ENCODE results near the gene LRMDA. TPM values are rescaled to one million over a fixed set of nuclear protein-coding genes. Genes with fewer than 3 reads are reported as not detected.

The LRMDA gene
- total RNA-seq, 1 donor from 2014 or later, result not detected

DNA sequence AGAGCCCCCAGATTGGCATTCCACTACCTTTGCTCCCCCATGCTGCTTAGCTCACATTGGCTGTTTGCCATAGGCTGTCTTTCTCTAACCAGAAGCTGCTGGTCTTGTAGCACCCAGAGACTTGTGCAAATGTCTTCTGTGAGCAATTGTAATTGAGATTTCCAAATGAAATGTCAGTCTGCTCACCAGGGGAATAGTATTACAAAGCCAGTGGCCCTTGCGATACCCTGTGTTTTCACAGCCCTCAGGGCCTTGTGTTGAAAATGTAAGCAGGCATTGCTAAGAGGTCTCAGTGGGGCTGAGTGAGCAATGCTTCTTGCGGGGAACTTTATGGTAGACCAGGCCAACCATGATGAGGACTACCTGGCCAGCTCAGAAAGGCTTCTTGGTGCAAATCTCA, 746.5 kb downstream of the LRMDA start:
- no peaks in the 10 kb centered on the region for H3K36me3 Mint-ChIP-seq (ENCODE audit: low read depth)
- ChIA-PET POLR2A (no interaction called here), CTCF (no interaction called here)
- no peak overlapping the region for H3K27ac Mint-ChIP-seq
- no peaks in the 10 kb centered on the region for H3K27me3 Mint-ChIP-seq
- H3K4me3 Mint-ChIP-seq, result no peak overlapping the region
- H3K9me3 Mint-ChIP-seq, result peaks cover 3% of the 10 kb centered on the region
- TF ChIP-seq, protein P1, sequence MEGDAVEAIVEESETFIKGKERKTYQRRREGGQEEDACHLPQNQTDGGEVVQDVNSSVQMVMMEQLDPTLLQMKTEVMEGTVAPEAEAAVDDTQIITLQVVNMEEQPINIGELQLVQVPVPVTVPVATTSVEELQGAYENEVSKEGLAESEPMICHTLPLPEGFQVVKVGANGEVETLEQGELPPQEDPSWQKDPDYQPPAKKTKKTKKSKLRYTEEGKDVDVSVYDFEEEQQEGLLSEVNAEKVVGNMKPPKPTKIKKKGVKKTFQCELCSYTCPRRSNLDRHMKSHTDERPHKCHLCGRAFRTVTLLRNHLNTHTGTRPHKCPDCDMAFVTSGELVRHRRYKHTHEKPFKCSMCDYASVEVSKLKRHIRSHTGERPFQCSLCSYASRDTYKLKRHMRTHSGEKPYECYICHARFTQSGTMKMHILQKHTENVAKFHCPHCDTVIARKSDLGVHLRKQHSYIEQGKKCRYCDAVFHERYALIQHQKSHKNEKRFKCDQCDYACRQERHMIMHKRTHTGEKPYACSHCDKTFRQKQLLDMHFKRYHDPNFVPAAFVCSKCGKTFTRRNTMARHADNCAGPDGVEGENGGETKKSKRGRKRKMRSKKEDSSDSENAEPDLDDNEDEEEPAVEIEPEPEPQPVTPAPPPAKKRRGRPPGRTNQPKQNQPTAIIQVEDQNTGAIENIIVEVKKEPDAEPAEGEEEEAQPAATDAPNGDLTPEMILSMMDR (IDR thresholded peaks at IDR 0.05), result no peak
- DNase-seq (no peak), ATAC-seq (ENCODE audit: low read depth) (no peak)
- no peaks in the 10 kb centered on the region for H3K4me1 Mint-ChIP-seq
- intact Hi-C loops (cut with micrococcal nuclease), result no loop called here

DNA sequence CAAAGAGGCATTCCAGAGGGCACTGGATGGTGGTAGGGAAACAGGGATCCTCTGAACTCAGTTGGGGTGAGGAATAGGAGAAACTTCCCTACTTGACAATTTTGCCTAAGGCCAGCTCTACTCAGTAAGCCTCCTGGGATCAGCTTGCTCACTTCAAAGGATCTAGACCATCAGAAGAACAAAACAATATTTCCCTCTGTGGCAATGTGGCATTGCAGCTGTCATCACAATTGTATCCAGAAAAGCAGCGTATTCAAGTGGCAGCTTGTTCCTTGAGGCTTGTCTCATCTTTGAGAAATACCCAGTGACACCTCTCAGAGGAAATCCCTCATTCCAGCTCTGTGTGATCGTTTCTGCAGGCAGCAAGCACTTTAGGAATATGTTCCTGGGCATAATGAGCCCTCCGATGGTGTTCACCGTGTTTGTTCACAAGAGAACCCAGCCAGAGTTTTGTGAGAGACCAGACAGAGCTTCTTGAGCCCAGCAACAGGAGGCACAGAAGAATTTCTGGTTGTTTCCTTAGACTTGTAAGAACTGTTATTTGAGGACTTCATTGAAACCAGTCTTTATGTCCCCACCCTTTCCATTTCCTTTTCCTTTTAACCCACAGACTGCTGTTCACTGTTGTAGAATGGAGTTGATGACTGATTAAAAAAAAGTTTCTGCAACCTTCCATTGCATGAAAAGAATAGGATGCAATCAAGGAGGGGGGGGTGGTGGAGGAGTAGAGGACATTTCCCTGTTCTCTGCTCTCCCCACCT, 747.3 kb downstream of the LRMDA start:
- DNase-seq (no peak), ATAC-seq (ENCODE audit: low read depth) (no peak)
- H3K36me3 Mint-ChIP-seq (ENCODE audit: low read depth), result no peaks in the 10 kb centered on the region
- intact Hi-C loops (cut with micrococcal nuclease), result no loop called here
- H3K27ac Mint-ChIP-seq, result no peak overlapping the region
- POLR2A ChIA-PET, result no interaction called here
- CTCF ChIA-PET, result no interaction called here
- no peak overlapping the region for H3K4me3 Mint-ChIP-seq
- H3K9me3 Mint-ChIP-seq, result peaks cover 2% of the 10 kb centered on the region
- H3K27me3 Mint-ChIP-seq, result no peaks in the 10 kb centered on the region
- no peaks in the 10 kb centered on the region for H3K4me1 Mint-ChIP-seq
- TF ChIP-seq, protein P1 (IDR thresholded peaks at IDR 0.05), result no peak

DNA sequence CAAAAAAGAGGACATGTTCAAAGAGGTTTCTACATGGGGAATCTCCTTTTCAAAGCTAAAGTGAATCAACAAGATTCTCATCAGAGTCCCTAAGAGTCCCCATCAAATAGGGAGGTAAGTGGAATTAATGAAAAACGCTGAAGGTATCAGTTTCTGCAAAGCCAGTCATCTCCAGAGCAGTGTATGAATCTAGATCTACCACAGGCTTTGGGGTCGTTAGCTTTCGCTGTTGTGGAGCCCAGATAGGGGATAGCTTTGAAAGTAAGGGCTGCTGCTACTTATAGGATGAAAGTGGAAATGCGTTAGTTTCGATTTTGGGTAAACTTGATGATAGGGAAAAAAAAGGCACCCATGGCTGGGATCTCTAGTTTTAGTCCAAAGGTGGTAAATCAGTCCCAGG, 748.4 kb downstream of the LRMDA start:
- CTCF ChIA-PET, result no interaction called here
- ATAC-seq (ENCODE audit: low read depth), result no peak
- H3K27ac Mint-ChIP-seq, result no peak overlapping the region

DNA sequence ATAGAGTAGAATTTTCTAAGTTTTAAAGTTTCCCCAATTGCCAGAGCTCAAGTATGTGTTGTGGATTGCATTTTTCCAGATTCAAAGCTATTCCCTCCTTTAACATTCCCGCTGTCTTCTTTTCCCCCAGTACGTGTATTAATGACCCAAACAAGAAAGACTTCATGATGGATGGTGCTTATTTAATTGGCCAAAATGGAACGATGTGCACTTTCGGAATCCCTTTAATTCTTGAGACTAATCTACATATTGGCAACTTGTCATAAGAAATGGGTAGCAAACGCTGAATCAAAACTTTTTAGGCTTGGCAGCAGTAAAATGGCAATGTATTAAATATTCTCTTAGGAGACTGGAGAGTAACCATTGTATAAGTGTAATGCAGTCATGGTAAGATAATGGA, 753.2 kb downstream of the LRMDA start:
- H3K4me1 Mint-ChIP-seq, result no peaks in the 10 kb centered on the region

More for the DNA sequence above, 748.4 kb downstream of the LRMDA start:
- no peaks in the 10 kb centered on the region for H3K9me3 Mint-ChIP-seq
- no peak for DNase-seq
- intact Hi-C loops (cut with micrococcal nuclease), result no loop called here
- no peaks in the 10 kb centered on the region for H3K27me3 Mint-ChIP-seq
- no peaks in the 10 kb centered on the region for H3K4me1 Mint-ChIP-seq
- no peak overlapping the region for H3K4me3 Mint-ChIP-seq
- no peaks in the 10 kb centered on the region for H3K36me3 Mint-ChIP-seq (ENCODE audit: low read depth)
- TF ChIP-seq, protein P1 (IDR thresholded peaks at IDR 0.05), result no peak
- POLR2A ChIA-PET, result no interaction called here

DNA sequence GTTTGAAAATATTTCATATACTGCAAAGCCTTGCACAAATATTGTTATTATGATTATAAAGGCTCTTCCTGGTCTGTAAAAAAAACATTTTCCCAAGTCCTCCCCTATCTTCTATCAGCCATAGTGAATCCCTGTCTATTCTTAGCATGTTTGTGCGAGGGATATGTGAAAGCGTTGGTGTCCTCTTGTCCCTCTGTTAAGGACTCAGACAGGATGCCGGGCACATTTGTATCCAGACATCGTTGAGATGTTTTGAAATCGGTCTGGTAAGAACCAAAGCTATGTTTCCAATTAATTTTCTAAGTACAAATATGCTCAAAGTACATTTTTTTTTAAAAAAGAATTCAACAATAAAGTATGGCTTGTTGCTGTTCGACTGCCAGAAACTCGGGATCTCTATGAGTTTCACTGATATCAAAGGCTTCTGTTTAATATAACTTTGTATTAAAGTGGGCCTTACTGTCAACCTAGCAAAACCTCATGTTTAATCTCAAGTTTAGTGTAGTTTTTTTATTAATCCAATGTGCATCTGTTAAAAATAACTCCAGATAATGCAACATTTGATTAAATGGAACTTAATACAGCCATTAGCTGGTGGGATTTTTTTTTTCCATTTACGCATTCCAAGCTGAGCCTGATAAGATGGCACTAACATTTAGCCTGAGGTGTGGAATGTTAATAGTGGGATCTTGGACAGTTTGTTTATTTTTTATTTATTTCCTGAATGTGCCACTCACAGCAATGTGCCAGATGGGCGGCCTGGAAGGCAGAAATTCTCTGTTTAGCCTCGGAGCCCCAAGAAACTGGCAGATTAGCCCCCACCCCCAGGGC, 754.3 kb downstream of the LRMDA start:
- Mint-ChIP-seq H3K9me3 (no peaks in the 10 kb centered on the region), H3K4me1 (no peaks in the 10 kb centered on the region), H3K4me3 (no peak overlapping the region), H3K36me3 (ENCODE audit: low read depth) (no peaks in the 10 kb centered on the region), H3K27me3 (no peaks in the 10 kb centered on the region), H3K27ac (no peak overlapping the region)
- POLR2A ChIA-PET, result no interaction called here
- TF ChIP-seq, protein P1 (IDR thresholded peaks at IDR 0.05), result no peak
- ATAC-seq (ENCODE audit: low read depth), result no peak
- DNase-seq, result no peak
- CTCF ChIA-PET, result no interaction called here
- intact Hi-C loops (cut with micrococcal nuclease), result no loop called here

More for the DNA sequence above, 753.2 kb downstream of the LRMDA start:
- intact Hi-C loops (cut with micrococcal nuclease), result no loop called here
- DNase-seq, result no peak
- ChIA-PET POLR2A (no interaction called here), CTCF (no interaction called here)
- no peaks in the 10 kb centered on the region for H3K9me3 Mint-ChIP-seq
- TF ChIP-seq, protein P1 (IDR thresholded peaks at IDR 0.05), result no peak
- no peaks in the 10 kb centered on the region for H3K36me3 Mint-ChIP-seq (ENCODE audit: low read depth)
- H3K27me3 Mint-ChIP-seq, result no peaks in the 10 kb centered on the region
- H3K27ac Mint-ChIP-seq, result no peak overlapping the region
- no peak overlapping the region for H3K4me3 Mint-ChIP-seq
- no peak for ATAC-seq (ENCODE audit: low read depth)

All from activated B cell treated with CpG ODN at 0.5 μM for 24 hours (primary cell).